GM19239 (cell line): Measurements from ENCODE around the gene ACTG2.
"Not testable (repeated sequence)": the region's sequence is repeated elsewhere in the genome, so short reads cannot be mapped to it uniquely, and the experiment has no call there.

Experiments
- DNase-seq: peaks from one replicate; pipeline ENCODE4 v3.0.0; 2011; ENCODE audit warnings: low spot score; ENCODE audit not compliant: insufficient read length
- FAIRE-seq: peaks from 2 replicates; lab custom pipeline; 2011; peaks lifted over from hg19 to GRCh38; lab: Jason Lieb, UNC

The ACTG2 gene

GRCh38 chr2:73931531-73932500, 39.0 kb downstream of the ACTG2 start:
- DNase-seq: no peak
- FAIRE-seq: no peak

- no peak for DNase-seq
- no peak for FAIRE-seq
Measured at GRCh38 chr2:73933194-73933593, 40.4 kb downstream of the ACTG2 start.

GRCh38 chr2:73935641-73936040, 42.8 kb downstream of the ACTG2 start:
- FAIRE-seq (no peak), DNase-seq (no peak)

GRCh38 chr2:73937103-73937885, 44.5 kb downstream of the ACTG2 start:
- no peak for FAIRE-seq
- no peak for DNase-seq

- FAIRE-seq (no peak), DNase-seq (no peak)
Measured at GRCh38 chr2:73937899-73938298, 45.1 kb downstream of the ACTG2 start.

GRCh38 chr2:73938718-73939352, 46.0 kb downstream of the ACTG2 start:
- DNase-seq (no peak), FAIRE-seq (no peak)

- DNase-seq (no peak), FAIRE-seq (no peak)
Measured at GRCh38 chr2:73939419-73939818, 46.6 kb downstream of the ACTG2 start.

- FAIRE-seq, DNase-seq: not testable (repeated sequence)
Measured at GRCh38 chr2:73940066-73940465, 47.3 kb downstream of the ACTG2 start.

GRCh38 chr2:73942664-73943063, 49.9 kb downstream of the ACTG2 start:
- FAIRE-seq (no peak), DNase-seq (no peak)

- FAIRE-seq: no peak
- DNase-seq: no peak
Measured at GRCh38 chr2:73944714-73945113, 51.9 kb downstream of the ACTG2 start.

- FAIRE-seq (no peak), DNase-seq (no peak)
Measured at GRCh38 chr2:73946215-73946614, 53.4 kb downstream of the ACTG2 start.

GRCh38 chr2:73946666-73947065, 53.9 kb downstream of the ACTG2 start:
- DNase-seq: no peak
- FAIRE-seq: no peak

- FAIRE-seq (no peak), DNase-seq (no peak)
Measured at GRCh38 chr2:73947412-73948018, 54.7 kb downstream of the ACTG2 start.

- DNase-seq (no peak), FAIRE-seq (peak; percentile 28)
Measured at GRCh38 chr2:73949802-73950201, 57.0 kb downstream of the ACTG2 start.

- DNase-seq: no peak
- no peak for FAIRE-seq
Measured at GRCh38 chr2:73952499-73953446, 60.0 kb downstream of the ACTG2 start.

- DNase-seq (no peak), FAIRE-seq (no peak)
Measured at GRCh38 chr2:73956218-73956865, 63.5 kb downstream of the ACTG2 start.

- no peak for FAIRE-seq
- no peak for DNase-seq
Measured at GRCh38 chr2:73961274-73961673, 68.5 kb downstream of the ACTG2 start.

GRCh38 chr2:73961823-73962615, 69.2 kb downstream of the ACTG2 start:
- no peak for FAIRE-seq
- no peak for DNase-seq
